Activated CD8-positive, alpha-beta memory T cell treated with anti-CD3 and anti-CD28 coated beads, Interleukin-2, amount 50 U/mL, for 48 hours (primary cell): ENCODE results near the gene HELZ.
"Not testable (repeated sequence)": the region's sequence is repeated elsewhere in the genome, so short reads cannot be mapped to it uniquely, and the experiment has no call there.

Experiments used
- DNase-seq: peaks from one replicate; pipeline ENCODE4 v3.0.0-alpha.2; 2020

Gene HELZ

DNA sequence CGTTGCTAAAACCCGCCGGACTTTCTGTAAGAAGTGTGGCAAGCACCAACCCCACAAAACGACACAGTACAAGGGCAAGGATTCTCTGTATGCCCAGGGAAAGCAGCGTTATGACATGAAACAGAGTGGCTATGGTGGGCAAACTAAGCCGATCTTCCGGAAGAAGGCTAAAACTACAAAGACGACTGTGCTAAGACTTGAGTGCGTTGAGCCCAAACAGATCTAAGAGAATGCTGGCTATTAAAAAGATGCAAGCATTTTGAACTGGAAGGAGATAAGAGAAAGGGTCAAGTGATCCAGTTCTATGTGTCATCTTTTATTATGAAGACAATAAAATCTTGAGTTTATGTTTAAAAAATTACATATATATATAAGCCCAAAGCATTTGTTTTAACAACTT lies 20.3 kb downstream of the HELZ start:
- DNase-seq = no peak

DNA sequence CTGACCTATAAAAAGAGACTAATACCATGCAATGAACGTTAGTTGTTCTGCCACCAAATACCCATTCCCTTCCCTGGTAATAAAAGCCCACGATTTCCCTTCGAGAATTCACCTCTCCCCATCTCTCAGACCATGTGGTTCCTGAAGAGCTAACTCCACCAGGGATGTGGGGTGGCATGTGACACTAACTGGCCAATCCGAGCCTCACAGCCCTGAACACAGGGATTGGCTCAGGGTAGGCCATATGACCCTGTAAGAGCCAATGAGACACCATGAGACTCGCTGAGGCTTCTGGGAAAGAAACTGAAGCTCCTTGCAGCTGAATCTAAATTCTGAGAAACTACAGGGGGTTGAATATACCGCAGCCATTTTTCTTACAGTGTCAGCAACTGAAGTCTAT lies 21.1 kb downstream of the HELZ start:
- DNase-seq = no peak

DNA sequence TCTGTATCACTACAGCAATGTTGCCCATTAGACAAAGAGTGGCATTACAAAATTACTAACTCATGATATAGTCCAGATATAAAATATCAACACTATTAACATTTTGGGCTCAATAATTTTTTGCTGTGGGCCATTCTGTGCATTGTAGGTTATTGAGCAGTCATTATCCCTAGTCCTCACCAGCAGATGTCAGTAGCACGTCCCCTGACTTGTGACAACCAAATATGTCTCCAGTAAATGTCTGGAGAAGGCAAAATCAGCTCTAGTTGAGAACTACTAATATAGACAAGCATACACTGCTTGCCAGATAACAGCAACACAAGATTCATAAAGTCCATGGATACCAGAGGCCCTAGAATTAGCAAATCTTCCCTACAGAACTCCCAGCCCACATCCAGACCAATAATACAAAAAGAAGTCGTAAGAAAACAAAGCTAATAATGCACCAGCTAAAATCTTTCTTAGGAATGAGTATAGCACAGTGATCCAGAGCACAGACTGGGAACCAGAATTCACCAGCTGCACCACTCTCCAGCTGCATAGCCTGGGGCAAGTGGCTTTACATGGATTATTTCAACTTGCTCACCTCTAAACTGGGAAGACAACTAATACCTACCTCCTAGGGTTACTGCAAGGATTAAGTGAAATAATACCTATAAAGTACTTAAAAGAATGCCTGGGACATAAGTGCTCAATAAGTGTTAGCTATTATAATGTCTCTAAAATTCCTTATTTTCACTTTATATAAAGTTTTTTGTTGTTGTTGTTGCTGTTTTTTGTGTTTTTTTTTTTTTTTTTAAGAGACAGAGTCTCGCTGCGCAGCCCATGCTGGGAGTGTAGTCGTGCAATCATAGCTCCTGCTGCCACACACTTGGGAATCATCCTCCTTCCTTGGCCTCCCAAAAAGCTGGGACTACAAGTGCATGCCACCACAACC lies 23.7 kb downstream of the HELZ start:
- DNase-seq = no peak

GRCh38 chr17:67218385-67218950 lies 26.5 kb downstream of the HELZ start:
- DNase-seq = no peak

DNA sequence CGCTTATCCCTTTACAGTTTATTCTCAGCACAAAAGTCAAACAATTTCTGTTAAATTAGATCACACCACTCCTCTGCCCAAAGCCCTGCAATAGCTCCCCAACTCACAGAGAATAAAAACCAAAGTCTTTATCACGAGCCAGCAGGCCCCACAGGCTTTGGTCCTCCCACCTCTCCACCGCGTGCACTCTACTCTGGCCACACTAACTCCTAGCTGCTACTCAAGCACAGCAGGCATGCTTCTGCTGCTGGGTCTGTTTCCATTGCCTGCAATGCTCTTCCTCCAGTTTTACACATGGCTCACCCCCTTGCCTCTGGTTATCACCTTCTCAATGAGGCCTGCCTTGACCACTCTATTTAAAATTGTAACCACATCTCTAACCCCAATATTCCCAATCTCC lies 27.6 kb downstream of the HELZ start:
- no peak for DNase-seq

DNA sequence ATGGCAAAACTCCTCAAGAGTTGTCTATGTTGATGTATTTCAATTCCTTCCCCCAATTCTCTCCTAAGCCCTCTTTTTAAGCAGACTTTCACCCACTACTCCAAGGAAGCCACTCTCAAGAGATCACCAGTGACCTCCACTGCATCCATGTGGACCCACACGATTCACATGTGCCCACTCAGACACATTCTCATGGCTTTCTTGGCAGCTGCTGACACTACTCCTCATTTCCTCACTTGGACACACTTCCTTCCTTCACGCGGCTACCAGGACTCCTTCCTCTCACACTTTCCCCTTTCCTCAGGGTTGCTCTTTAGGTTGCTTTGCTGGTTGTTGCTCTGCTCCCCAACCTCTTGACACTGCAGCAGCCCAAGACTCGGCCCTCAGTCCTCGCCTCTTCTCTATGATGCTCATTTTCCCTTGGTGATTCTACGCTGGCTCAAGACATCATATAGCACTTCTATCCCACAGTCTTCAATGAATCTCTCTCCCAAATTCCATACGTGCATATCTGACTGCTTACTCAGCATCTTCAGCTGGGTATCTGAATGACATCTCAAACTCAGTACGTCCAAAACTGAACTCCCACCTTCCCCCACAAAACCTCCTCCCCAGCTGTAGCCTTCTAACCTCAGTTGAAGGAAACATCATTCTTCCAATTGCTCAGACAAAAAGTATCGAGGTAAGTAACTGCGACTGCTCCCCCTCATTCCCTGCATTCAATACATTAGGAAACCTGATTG lies 28.2 kb downstream of the HELZ start:
- DNase-seq = no peak

DNA sequence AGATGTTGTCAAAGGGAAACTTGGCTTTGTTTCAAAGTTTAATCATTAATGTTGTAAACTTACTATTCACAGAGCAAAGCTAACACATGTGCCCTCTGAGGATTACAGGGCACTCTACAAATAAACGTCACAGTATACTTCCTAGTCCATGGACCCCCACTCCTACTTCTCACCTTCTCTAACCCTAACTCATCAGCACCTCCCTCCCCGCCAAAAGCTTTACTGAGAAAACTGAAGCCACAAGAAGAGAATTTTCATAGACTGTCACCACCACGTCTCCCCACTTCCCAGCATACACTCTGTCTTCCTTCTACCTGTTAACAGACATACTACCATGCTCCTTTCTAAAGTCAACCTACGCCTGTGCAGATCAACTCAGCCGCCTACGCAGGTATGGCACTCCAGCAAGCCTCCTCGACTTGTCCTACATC lies 29.0 kb downstream of the HELZ start:
- no peak for DNase-seq

DNA sequence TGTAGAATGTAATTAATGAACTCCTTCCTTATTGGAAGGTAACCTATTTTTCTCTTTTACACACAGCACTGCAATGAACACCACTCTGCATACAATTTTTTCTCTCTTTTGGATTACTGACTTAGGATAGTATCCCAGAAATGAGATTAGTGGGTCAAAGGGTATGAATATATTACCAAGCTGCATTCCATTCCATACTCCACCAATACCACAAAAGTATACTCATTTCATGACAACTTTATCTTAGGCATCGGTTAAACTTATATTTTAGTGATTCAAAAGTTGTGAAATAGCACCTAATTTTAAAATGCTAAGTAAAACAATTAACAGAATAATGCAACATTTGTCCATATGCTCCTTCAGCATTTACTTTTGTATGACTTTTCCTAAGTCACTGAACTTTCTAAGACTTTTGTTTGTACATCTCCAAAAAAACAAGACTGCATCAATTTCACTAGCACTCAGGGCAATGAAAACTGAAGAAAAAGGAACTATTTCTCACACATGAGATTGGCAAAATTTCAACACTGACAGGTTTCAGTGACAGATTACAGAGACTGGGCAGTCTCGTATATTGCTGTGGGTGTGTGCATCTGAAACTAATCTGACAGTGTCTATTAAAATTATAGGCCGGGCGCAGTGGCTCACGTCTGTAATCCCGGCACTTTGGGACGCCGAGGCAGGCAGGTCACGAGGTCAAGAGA lies 32.1 kb downstream of the HELZ start:
- no peak for DNase-seq

- no peak for DNase-seq
These were observed 32.8 kb downstream of the HELZ start for GRCh38 chr17:67212231-67212630.

GRCh38 chr17:67211742-67212141 lies 33.3 kb downstream of the HELZ start:
- DNase-seq = no peak

GRCh38 chr17:67210915-67211314 lies 34.1 kb downstream of the HELZ start:
- DNase-seq = no peak

DNA sequence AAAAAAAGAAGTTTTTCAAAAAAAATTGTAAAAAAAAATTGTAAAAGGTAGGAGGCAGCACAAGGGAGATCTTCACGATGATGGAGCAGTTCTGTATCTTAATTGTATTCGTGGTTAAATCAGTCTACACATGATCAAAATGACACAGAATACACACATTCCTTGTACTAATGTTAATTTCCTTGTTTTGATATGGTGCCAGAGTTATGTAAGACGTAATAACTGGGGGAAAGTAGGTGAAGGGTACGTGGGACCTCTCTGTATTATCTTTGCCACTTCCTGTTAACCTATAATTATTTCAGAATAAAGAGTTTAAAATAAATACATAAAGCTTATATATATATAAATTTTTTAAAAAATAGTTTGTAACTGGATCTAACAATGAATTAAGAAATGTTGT lies 36.8 kb downstream of the HELZ start:
- no peak for DNase-seq

DNA sequence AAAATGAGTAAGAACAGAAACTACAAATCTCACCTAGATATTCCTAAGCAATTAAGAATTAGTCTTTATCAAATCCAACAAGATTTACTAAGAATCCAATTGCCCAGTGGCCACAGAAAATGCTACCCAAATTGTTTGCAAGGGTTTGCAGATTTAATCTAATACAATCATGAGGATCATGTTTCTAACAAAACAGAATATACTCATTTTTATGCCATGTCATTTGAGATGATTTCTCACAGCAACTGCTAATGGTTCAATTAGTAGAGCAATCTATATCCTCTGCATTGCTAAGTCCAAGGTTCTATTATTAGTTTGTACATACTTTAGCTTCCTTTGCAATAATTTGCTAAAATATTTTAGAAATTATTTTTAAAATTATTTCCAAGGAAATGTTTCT lies 41.2 kb downstream of the HELZ start:
- no peak for DNase-seq

GRCh38 chr17:67202503-67202902 lies 42.5 kb downstream of the HELZ start:
- DNase-seq = no peak

DNA sequence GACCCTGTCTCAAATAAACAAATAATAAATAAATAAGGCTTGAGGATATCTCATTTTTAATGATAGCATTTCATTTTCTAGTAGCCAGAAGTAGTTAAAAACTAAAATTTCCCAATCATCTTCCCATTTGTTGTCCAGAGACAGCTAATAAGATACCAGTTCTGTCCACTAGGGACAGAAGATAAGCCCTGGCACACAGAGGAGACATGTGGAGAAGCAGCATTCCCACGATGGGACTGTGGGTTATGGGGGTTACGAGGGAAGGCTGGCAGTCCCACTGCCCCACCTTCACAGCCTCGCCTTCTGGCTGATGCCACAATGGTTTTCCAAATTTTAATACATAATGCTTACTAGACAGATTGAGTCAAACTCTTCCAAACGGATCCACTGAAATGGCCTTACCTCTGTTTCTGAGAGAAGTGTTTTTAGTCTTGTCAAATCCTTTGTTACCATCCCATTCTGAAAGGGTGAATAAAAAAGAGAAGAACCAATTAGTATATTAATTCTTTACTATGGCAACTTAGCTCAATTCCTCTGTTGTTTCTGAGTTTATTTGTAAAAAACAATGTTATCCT lies 44.2 kb downstream of the HELZ start:
- no peak for DNase-seq

DNA sequence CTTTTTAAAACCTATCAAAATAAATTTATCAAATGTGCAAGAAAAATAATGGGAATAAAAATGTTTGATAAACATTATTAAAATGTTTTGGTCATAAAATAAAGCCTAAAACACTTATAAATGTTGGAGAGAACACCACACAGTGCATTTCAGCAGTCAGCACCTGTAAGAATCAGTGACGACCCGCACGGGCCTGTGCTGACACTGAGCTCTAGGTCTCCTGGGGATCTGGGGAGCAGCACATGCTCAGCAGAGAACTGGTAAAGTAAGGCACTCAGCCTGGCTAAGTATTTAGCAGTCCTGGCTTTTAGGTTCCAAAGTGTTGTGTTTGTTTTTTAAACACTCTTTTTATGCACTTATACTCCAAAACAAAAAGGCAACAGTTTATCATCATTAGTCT lies 46.9 kb downstream of the HELZ start:
- DNase-seq = no peak

GRCh38 chr17:67197023-67197422 lies 48.0 kb downstream of the HELZ start:
- not testable (repeated sequence) for DNase-seq

- no peak for DNase-seq
These were observed 48.6 kb downstream of the HELZ start for GRCh38 chr17:67196422-67196821.

DNA sequence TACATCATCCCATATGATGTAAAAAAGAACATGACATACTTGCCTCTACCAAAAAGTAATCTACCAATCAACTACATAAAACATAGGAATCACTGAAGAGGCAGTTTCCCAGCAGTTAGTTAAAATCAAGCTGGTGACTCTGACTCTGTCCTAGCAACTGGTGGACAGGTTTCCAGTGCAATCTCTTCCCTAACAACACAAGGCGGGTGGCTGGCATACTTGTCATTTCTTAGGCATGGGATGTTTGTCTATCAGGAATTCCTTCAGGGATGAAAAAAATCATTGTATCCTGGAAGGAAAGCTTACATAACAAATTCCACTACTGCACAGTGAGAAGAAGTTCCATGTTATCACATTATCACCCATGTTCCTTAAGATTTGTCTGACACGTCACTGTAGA lies 50.9 kb downstream of the HELZ start:
- no peak for DNase-seq

DNA sequence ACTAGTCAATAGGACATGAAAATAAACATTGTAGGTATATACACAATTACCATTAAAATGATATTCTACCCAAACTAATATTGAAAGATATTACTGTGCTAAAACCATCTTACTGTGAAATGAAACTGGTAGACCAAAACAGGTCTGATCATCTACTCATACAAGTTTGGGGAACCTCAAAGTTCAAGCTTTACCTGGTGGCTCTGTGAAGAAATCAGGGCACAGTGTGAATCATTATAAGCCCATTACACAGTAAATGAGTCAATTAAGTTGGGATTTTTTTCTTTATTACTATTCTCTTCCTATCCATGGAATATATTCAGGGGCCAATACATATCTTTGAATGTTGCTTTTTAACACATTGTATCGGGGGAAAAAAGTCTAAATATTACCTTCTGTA lies 57.1 kb downstream of the HELZ start:
- DNase-seq = no peak

GRCh38 chr17:67186782-67187181 lies 58.2 kb downstream of the HELZ start:
- no peak for DNase-seq

- DNase-seq = no peak
These were observed 61.5 kb downstream of the HELZ start for GRCh38 chr17:67183531-67183930.

DNA sequence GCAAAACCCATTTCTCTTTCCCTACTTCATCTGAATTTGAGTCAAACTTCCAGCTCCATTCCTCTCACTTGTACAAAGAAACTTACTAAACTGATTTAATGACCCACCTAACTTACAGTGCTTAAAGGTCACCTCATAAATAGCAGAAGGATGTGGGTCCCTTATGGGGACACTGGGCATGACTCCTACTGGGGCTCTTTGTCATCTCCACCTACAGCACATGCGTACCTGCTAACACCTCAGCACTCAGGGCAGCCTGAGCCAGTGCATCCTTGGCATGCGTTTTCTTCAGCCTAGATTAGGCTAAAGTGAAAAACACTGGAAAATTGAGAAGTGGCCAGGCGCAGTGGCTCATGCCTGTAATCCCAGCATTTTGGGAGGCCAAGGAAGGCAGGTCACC lies 63.2 kb downstream of the HELZ start:
- no peak for DNase-seq
